GM12874 (cell line): ENCODE measurements around the gene ZNF836.

Experiments used
- TF ChIP-seq, protein P1 (sequence below): IDR thresholded peaks from 2 replicates; pipeline ENCODE4 v1.5.1; 2011; ENCODE audit warnings: low read depth, mild to moderate bottlenecking, control low read depth, low read length, moderate library complexity; ENCODE audit not compliant: insufficient read depth

Gene ZNF836

GRCh38 chr19:52211926-52212571, 40.6 kb upstream of the ZNF836 start:
- TF ChIP-seq, protein P1, sequence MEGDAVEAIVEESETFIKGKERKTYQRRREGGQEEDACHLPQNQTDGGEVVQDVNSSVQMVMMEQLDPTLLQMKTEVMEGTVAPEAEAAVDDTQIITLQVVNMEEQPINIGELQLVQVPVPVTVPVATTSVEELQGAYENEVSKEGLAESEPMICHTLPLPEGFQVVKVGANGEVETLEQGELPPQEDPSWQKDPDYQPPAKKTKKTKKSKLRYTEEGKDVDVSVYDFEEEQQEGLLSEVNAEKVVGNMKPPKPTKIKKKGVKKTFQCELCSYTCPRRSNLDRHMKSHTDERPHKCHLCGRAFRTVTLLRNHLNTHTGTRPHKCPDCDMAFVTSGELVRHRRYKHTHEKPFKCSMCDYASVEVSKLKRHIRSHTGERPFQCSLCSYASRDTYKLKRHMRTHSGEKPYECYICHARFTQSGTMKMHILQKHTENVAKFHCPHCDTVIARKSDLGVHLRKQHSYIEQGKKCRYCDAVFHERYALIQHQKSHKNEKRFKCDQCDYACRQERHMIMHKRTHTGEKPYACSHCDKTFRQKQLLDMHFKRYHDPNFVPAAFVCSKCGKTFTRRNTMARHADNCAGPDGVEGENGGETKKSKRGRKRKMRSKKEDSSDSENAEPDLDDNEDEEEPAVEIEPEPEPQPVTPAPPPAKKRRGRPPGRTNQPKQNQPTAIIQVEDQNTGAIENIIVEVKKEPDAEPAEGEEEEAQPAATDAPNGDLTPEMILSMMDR = no peak

DNA sequence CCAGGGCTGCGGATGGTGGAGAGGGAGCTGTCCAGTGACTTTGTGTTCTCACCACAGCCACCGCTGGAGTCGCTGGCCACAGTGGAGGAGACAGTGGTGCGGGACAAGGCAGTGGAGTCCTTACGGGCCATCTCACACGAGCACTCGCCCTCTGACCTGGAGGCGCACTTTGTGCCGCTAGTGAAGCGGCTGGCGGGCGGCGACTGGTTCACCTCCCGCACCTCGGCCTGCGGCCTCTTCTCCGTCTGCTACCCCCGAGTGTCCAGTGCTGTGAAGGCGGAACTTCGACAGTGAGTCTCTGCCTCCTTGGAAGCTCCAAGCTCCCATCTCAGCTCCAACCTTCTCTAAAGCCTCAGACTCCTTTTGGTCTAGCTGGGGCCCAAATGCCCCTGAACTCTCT, 39.8 kb upstream of the ZNF836 start:
- TF ChIP-seq, protein P1 = no peak

DNA sequence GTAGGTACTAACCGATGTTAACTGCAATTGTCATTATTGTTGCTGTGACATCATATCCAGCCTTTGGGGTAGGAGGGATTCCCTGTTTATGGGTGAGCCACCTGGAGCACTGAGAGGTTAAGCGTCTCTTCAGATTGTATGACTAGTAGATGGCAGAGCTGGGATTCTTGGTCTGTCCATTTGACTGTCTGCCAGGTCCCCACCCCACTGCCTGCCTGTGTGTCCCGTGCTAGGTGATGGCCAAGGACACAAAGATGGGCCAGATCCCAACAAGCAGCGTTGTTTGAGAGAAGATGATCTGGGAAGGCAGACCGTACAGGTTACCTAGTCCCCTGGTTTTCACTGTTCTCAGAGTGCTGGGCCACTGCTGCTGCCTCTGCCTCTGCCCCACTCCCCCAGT, 35.1 kb upstream of the ZNF836 start:
- TF ChIP-seq, protein P1 = no peak

GRCh38 chr19:52200044-52200443, 28.6 kb upstream of the ZNF836 start:
- TF ChIP-seq, protein P1 = no peak

DNA sequence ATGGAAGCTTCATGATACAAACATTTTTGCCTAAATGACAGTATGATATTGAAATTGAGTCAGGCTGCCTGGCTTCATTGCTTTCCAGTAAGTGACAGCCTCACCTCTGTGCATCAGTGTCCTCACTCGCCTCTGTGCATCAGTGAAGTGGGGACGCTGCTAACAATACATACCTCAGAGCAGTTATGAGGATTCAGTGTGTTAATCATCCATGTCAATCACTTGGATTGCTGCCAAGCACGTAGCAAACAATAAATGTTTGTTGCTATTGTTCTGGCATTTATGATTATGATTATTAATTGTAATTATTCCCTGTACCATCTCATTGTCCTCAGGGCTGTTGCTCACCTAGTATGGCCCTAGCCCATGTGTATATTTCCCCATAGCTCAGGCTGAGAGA, 27.3 kb upstream of the ZNF836 start:
- TF ChIP-seq, protein P1 = no peak

DNA sequence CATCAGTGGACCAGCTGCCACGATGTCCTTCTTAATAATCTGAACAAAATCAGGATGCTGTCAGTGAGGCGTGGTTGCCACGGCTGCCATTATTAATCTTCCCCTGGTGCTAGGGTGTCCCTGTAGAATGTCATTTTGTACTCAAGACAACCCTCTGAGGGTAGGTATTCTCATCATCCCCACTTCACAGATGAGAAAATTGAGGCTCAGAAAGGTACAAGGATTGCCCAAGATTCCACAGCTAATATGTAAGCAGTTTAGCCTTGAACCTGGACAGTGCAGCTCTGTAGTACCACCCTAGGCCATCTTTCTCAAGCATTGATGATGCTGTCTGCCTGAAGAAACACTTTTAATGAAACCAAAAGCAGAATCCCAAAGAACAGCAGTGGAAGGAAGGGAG, 26.5 kb upstream of the ZNF836 start:
- TF ChIP-seq, protein P1 = no peak

- TF ChIP-seq, protein P1 = no peak
Measured at GRCh38 chr19:52196256-52196967, 25.0 kb upstream of the ZNF836 start.
